ENCODE data around the gene EID2B. TPM values are rescaled to one million over a fixed set of nuclear protein-coding genes. Genes with fewer than 3 reads are reported as not detected.
A peak's percentile ranks its signal among the peaks of the same experiment; 100 is the strongest.

Gene EID2B
- total and polyA plus RNA-seq, 2 of the 13 experiments (the other 11 are each of a cell fraction or from before 2014, with no cell fraction given), result 2.5 to 3.7 TPM

DNA sequence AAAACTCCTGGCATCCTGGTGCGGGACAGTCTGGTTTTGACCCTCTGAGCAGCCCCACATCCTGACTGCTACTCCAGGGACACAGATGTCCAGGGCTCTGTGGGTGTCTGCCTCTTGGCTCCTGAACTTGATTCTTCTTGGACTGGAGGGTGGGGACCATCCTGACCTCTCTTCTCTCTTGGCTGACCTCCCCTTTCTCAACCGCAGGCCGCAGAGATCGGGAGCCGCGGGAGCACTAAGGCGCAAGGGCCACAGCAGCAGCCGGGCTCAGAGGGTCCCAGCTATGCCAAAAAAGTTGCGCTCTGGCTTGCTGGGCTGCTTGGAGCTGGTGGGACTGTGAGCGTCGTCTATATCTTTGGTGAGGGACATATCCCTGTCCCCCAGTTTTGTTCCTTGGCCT lies 51.0 kb downstream of the EID2B start (continued):
- TF ChIP-seq CBFB (CRISPR knock-in tag; IDR thresholded peaks at IDR 0.05) (no peak), NFIC (IDR thresholded peaks at IDR 0.05; ENCODE audit: low read length) (no peak), HIVEP1 (CRISPR knock-in tag; IDR thresholded peaks at IDR 0.05) (no peak), ERF (CRISPR knock-in tag; IDR thresholded peaks at IDR 0.05) (no peak)
- TF ChIP-seq, protein P1, sequence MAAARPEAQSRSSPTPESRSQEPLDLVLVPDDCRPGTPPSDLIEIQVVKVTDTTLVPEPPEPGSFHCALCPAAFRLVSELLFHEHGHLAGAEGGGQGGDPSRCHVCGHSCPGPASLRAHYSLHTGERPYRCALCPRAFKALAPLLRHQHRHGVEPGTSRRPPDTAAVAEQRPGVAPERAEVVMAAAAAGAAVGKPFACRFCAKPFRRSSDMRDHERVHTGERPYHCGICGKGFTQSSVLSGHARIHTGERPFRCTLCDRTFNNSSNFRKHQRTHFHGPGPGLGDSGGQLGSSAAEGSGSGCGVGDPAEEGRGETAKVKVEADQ (CRISPR knock-in tag; IDR thresholded peaks at IDR 0.05; ENCODE audit: borderline replicate concordance), result no peak
- TF ChIP-seq, protein P2, sequence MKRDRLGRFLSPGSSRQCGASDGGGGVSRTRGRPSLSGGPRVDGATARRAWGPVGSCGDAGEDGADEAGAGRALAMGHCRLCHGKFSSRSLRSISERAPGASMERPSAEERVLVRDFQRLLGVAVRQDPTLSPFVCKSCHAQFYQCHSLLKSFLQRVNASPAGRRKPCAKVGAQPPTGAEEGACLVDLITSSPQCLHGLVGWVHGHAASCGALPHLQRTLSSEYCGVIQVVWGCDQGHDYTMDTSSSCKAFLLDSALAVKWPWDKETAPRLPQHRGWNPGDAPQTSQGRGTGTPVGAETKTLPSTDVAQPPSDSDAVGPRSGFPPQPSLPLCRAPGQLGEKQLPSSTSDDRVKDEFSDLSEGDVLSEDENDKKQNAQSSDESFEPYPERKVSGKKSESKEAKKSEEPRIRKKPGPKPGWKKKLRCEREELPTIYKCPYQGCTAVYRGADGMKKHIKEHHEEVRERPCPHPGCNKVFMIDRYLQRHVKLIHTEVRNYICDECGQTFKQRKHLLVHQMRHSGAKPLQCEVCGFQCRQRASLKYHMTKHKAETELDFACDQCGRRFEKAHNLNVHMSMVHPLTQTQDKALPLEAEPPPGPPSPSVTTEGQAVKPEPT (CRISPR knock-in tag; IDR thresholded peaks at IDR 0.05; ENCODE audit: low read depth), result no peak

DNA sequence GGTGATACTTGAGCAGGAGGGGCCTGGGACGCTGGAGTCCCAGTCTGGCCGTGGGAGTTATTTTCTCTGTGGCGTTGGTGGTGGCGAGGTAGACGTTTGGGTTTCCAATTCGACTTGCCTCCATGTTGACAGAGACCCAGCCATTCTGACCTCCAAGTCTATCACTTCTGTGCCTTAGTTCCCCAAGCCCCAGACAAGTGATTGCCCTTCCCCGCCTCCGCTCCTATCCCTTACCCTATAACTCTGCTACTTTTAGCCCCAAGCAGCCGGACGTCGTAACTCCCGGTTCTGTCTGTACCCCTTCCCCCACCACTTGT lies 51.5 kb downstream of the EID2B start:
- Histone ChIP-seq H3K9me3 (ENCODE audit: low read length) (no peaks in the 10 kb centered on the region), H3K27ac (ENCODE audit: extremely low read length, insufficient read depth, low read length) (peak overlapping the region; percentile 89), H3K4me3 (replicated peaks in 1 of 3; ENCODE audit: insufficient read depth in 1 of 3, low read depth in 2 of 3, low read length in 3 of 3) (peak overlapping the region; percentile 84 to 96 (median 94)), H3K36me3 (replicated peaks in 1 of 2; ENCODE audit: control insufficient read depth in 1 of 2, insufficient read depth in 2 of 2, low read length in 2 of 2) (peaks cover 11 to 33% of the 10 kb centered on the region in 2 experiments; a peak in 4 of 5 replicates), H3K4me1 (ENCODE audit: insufficient read depth, low read length) (peaks cover 25% of the 10 kb centered on the region), H3K9ac (ENCODE audit: insufficient read depth, low read depth, low read length) (peak overlapping the region; percentile 99), H3K27me3 (ENCODE audit: control insufficient read depth in 1 of 2, insufficient read depth in 2 of 2, low read length in 2 of 2) (no peaks in the 10 kb centered on the region; a peak in 1 of 5 replicates), H3K79me2 (ENCODE audit: insufficient read depth, low read length) (peaks cover 18% of the 10 kb centered on the region), H4K20me1 (ENCODE audit: insufficient read depth, low read length) (no peaks in the 10 kb centered on the region), H3K4me2 (ENCODE audit: low read depth, low read length) (peak overlapping the region; percentile 87), H2AFZ (ENCODE audit: low read length) (no peak overlapping the region)
- FAIRE-seq (no peak), ATAC-seq (peak; percentile 8), DNase-seq (ENCODE audit: low spot score) (no peak)
- in situ Hi-C loops (cut with HindIII; ENCODE audit: extremely low pct_ligation_motif_present, low pct_unique_long_range_greater_than_20kb), result no loop called here
- 2% methylated on average over 11 of the region's 12 CpGs for WGBS (ENCODE audit: low lambda C conversion rate)
- intact Hi-C loops (cut with micrococcal nuclease; ENCODE audit: unreplicated experiment), result no loop called here
- CTCF ChIA-PET (ENCODE audit: low intra/inter-chr PET ratio, low total read pairs), result no interaction called here
- BruUV-seq (replicated peaks), result TSS peak; percentile 44
- POLR2A ChIA-PET, result interaction anchor here (1.0 to 1.2 kb wide), 2 partner anchors 46 to 58 kb away, joined by 3 to 5 read pairs; partner anchors contain the start of gene RPS16
- TF ChIP-seq, protein P3, sequence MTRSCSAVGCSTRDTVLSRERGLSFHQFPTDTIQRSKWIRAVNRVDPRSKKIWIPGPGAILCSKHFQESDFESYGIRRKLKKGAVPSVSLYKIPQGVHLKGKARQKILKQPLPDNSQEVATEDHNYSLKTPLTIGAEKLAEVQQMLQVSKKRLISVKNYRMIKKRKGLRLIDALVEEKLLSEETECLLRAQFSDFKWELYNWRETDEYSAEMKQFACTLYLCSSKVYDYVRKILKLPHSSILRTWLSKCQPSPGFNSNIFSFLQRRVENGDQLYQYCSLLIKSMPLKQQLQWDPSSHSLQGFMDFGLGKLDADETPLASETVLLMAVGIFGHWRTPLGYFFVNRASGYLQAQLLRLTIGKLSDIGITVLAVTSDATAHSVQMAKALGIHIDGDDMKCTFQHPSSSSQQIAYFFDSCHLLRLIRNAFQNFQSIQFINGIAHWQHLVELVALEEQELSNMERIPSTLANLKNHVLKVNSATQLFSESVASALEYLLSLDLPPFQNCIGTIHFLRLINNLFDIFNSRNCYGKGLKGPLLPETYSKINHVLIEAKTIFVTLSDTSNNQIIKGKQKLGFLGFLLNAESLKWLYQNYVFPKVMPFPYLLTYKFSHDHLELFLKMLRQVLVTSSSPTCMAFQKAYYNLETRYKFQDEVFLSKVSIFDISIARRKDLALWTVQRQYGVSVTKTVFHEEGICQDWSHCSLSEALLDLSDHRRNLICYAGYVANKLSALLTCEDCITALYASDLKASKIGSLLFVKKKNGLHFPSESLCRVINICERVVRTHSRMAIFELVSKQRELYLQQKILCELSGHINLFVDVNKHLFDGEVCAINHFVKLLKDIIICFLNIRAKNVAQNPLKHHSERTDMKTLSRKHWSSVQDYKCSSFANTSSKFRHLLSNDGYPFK (CRISPR knock-in tag; IDR thresholded peaks at IDR 0.05; ENCODE audit: borderline replicate concordance), result no peak
- TF ChIP-seq ATF7 (IDR thresholded peaks at IDR 0.05), result no peak
- TF ChIP-seq ATF7 (CRISPR knock-in tag; IDR thresholded peaks at IDR 0.05), result no peak
- no peak for TF ChIP-seq NR2F2 (IDR thresholded peaks at IDR 0.05; ENCODE audit: borderline replicate concordance, low read depth)
- TF ChIP-seq CCDC6 (CRISPR knock-in tag; IDR thresholded peaks at IDR 0.05), result 0 out of 2 replicates have a peak, but pooled peaks have one; percentile 4
- TF ChIP-seq, protein P4, sequence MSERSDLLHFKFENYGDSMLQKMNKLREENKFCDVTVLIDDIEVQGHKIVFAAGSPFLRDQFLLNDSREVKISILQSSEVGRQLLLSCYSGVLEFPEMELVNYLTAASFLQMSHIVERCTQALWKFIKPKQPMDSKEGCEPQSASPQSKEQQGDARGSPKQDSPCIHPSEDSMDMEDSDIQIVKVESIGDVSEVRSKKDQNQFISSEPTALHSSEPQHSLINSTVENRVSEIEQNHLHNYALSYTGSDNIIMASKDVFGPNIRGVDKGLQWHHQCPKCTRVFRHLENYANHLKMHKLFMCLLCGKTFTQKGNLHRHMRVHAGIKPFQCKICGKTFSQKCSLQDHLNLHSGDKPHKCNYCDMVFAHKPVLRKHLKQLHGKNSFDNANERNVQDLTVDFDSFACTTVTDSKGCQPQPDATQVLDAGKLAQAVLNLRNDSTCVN (CRISPR knock-in tag; IDR thresholded peaks at IDR 0.05; ENCODE audit: borderline replicate concordance), result 0 out of 2 replicates have a peak, but pooled peaks have one; percentile 4
- TF ChIP-seq HHEX (CRISPR knock-in tag; IDR thresholded peaks at IDR 0.05), result no peak

All from HepG2 (cell line).